GM18867 (cell line): ENCODE results near the gene MACROD1.

Experiments used
- ATAC-seq: cut with Tn5 transposase; IDR thresholded peaks from one replicate; pipeline ENCODE4 v1.9.1; 2021; ENCODE audit warnings: mild to moderate bottlenecking, moderate library complexity; ENCODE audit not compliant: unreplicated experiment

MACROD1 gene

GRCh38 chr11:64131683-64132190 lies 34.2 kb downstream of the MACROD1 start:
- no peak for ATAC-seq

GRCh38 chr11:64130618-64131017 lies 35.3 kb downstream of the MACROD1 start:
- ATAC-seq, result no peak

GRCh38 chr11:64129403-64129802 lies 36.5 kb downstream of the MACROD1 start:
- ATAC-seq, result no peak

- ATAC-seq, result no peak
Measured at GRCh38 chr11:64128255-64129006, 37.5 kb downstream of the MACROD1 start.

- no peak for ATAC-seq
Measured at GRCh38 chr11:64127267-64128072, 38.4 kb downstream of the MACROD1 start.

- no peak for ATAC-seq
Measured at GRCh38 chr11:64126796-64127195, 39.1 kb downstream of the MACROD1 start.

- ATAC-seq, result no peak
Measured at GRCh38 chr11:64126371-64126770, 39.5 kb downstream of the MACROD1 start.

GRCh38 chr11:64125676-64126075 lies 40.2 kb downstream of the MACROD1 start:
- no peak for ATAC-seq

- no peak for ATAC-seq
Measured at GRCh38 chr11:64124147-64124546, 41.8 kb downstream of the MACROD1 start.

GRCh38 chr11:64123679-64124078 lies 42.2 kb downstream of the MACROD1 start:
- no peak for ATAC-seq

GRCh38 chr11:64122411-64123410 lies 43.2 kb downstream of the MACROD1 start:
- ATAC-seq, result no peak

- no peak for ATAC-seq
Measured at GRCh38 chr11:64121663-64122410, 44.1 kb downstream of the MACROD1 start.

GRCh38 chr11:64120951-64121569 lies 44.9 kb downstream of the MACROD1 start:
- ATAC-seq, result no peak

- ATAC-seq, result no peak
Measured at GRCh38 chr11:64119700-64120099, 46.2 kb downstream of the MACROD1 start.

GRCh38 chr11:64118876-64119665 lies 46.8 kb downstream of the MACROD1 start:
- no peak for ATAC-seq

GRCh38 chr11:64117763-64118459 lies 48.0 kb downstream of the MACROD1 start:
- ATAC-seq, result no peak

- no peak for ATAC-seq
Measured at GRCh38 chr11:64115531-64116522, 50.1 kb downstream of the MACROD1 start.
